GM20000 (cell line): Measurements from ENCODE around the gene DTNB.

Experiments
- DNase-seq: peaks from one replicate; pipeline ENCODE4 v3.0.0; 2012; ENCODE audit warnings: low spot score
- CTCF ChIP-seq: IDR thresholded peaks from 2 replicates; pipeline ENCODE4 v1.5.1; 2012; ENCODE audit warnings: mild to moderate bottlenecking, control low read depth; ENCODE audit errors: extremely low read depth, missing control alignments

The DTNB gene

GRCh38 chr2:25339791-25340180 is 333.6 kb downstream of the DTNB start:
- no peak for TF ChIP-seq CTCF
- no peak for DNase-seq

GRCh38 chr2:25339211-25339674 is 334.1 kb downstream of the DTNB start:
- no peak for TF ChIP-seq CTCF
- DNase-seq = no peak

GRCh38 chr2:25338401-25338800 is 335.0 kb downstream of the DTNB start:
- TF ChIP-seq CTCF = no peak
- no peak for DNase-seq

- DNase-seq = no peak
- no peak for TF ChIP-seq CTCF
Observed at GRCh38 chr2:25337891-25338290, 335.5 kb downstream of the DTNB start.

GRCh38 chr2:25337276-25337675 is 336.1 kb downstream of the DTNB start:
- DNase-seq = no peak
- no peak for TF ChIP-seq CTCF

- no peak for DNase-seq
- TF ChIP-seq CTCF = no peak
Observed at GRCh38 chr2:25336383-25336841, 337.0 kb downstream of the DTNB start.

GRCh38 chr2:25335971-25336370 is 337.4 kb downstream of the DTNB start:
- no peak for TF ChIP-seq CTCF
- DNase-seq = no peak
